A673 (cell line): ENCODE measurements around the gene TFPI.

Source experiments
- CTCF ChIP-seq: fragments of 300-800, 200-600 bp; sonication (generic); conservative IDR thresholded peaks from 2 replicates; pipeline ENCODE4 v1.5.1; 2017; ENCODE audit warnings: low read depth, mild to moderate bottlenecking, antibody characterized with exemption, low read length, moderate library complexity, mixed read lengths
- EZH2 ChIP-seq: fragments of 200-600 bp; sonication (generic); IDR thresholded peaks from 2 replicates; pipeline ENCODE4 v1.6.1; 2017; ENCODE audit warnings: borderline replicate concordance, low read depth, mild to moderate bottlenecking, mixed read lengths, antibody characterized with exemption, low read length; ENCODE audit not compliant: poor library complexity, severe bottlenecking

- no peak for TF ChIP-seq CTCF
- TF ChIP-seq EZH2 = no peak
Measured at GRCh38 chr2:187532333-187533120, 21.7 kb downstream of the TFPI start.
